ENCODE measurements around the gene KIF22. TPM values are rescaled to one million over a fixed set of nuclear protein-coding genes. Genes with fewer than 3 reads are reported as not detected.

KIF22 gene
- total and polyA plus RNA-seq, 9 of the 15 experiments (the other 6 are each of a cell fraction or from before 2014, with no cell fraction given), result 8.7 to 232 (median 131) TPM

DNA sequence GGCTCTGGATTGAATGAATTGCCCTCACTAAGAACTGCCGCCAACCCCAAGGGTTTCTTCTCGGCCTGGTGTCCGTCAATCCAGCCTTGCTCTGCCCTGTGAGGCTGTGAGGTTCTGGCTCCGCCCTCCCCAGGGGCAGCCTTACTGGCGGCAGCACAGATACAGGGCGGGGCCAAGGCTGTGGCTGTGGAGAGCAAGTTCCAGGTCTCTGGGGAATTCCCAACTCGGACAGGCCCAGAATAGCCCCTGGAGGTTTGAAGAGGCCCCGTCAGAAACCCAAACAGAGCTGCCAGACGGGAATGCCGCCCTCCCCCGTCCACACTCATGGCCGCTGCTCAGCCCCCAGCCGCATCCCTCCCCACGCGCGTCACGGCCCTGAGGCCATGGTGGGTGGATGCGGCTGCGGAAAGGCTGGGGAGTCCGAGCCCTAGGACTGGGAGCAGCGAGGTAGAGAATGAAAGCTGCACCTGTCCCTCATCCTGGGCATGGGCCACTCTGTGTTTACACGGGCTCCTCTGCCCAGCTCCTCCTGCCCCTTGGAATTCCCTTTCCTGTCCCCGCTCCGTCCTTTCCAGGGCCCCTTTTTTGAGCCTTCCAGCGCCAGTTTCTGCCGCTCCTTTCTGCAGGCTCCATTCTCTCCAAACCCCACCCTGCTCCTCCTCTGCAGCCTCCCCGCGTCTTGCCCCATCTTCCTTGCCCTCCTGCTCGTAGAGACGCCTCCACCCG, 20.8 kb downstream of the KIF22 start (continued):
- TF ChIP-seq NR0B1 (IDR thresholded peaks at IDR 0.05; ENCODE audit: partially characterized antibody) (no peak), NFIC (IDR thresholded peaks at IDR 0.05) (peak; percentile 25; the same call in 1 of the 2 replicates), PPARD (CRISPR knock-in tag; IDR thresholded peaks at IDR 0.05) (no peak), FIP1L1 (IDR thresholded peaks at IDR 0.05; ENCODE audit: low read depth, low read length, poor library complexity, severe bottlenecking) (peak; percentile 65), STAT6 (CRISPR knock-in tag; IDR thresholded peaks at IDR 0.05) (no peak), POLR2AphosphoS2 (IDR thresholded peaks at IDR 0.05; ENCODE audit: low read length) (peak; percentile 95), SUPT5H (IDR thresholded peaks at IDR 0.05) (peak; percentile 72), MITF (IDR thresholded peaks at IDR 0.05) (peak; percentile 41; the same call in 1 of the 2 replicates), SIN3A (IDR thresholded peaks at IDR 0.05; ENCODE audit: borderline replicate concordance in 2 of 2, control insufficient read depth in 1 of 2, low read depth in 2 of 2, low read length in 2 of 2) (peak; percentile 69 to 73; a peak in 1 of 4 replicates), ZNF239 (CRISPR knock-in tag; IDR thresholded peaks at IDR 0.05) (no peak), EGR1 (conservative IDR thresholded peaks at IDR 0.05) (peak; percentile 30; the same call in 1 of the 2 replicates)
- TF ChIP-seq, protein P1, sequence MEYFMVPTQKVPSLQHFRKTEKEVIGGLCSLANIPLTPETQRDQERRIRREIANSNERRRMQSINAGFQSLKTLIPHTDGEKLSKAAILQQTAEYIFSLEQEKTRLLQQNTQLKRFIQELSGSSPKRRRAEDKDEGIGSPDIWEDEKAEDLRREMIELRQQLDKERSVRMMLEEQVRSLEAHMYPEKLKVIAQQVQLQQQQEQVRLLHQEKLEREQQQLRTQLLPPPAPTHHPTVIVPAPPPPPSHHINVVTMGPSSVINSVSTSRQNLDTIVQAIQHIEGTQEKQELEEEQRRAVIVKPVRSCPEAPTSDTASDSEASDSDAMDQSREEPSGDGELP (CRISPR knock-in tag; IDR thresholded peaks at IDR 0.05; ENCODE audit: borderline replicate concordance), result no peak

Data from K562 (cell line).